GM23338 (cell line): ENCODE measurements around the gene SLC25A48. TPM values are rescaled to one million over a fixed set of nuclear protein-coding genes. Genes with fewer than 3 reads are reported as not detected.

Source experiments
- ATAC-seq: fragments of 200-7000 bp; cut with Tn5 transposase; 3 replicates; pipeline ENCODE4 v1.9.1; 2020
- DNase-seq: peaks from one replicate; pipeline ENCODE4 v3.0.0-alpha.2; 2015; ENCODE audit warnings: low spot score
- H2AFZ ChIP-seq: fragments of 200-600 bp; sonication (generic); 2 replicates; pipeline ENCODE4 v1.8.0; 2016; ENCODE audit warnings: antibody characterized with exemption, mild to moderate bottlenecking, moderate library complexity
- H3F3A ChIP-seq: fragments of 200-600 bp; sonication (generic); replicated peaks from 2 replicates; pipeline ENCODE4 v1.8.0; 2017; ENCODE audit warnings: antibody characterized with exemption, mixed run types, low read depth
- H3K27ac ChIP-seq: fragments of 200-600 bp; sonication (generic); 2 replicates; pipeline ENCODE4 v1.6.1; 2016; ENCODE audit warnings: low read depth
- H3K27me3 ChIP-seq: fragments of 200-600 bp; sonication (generic); 2 replicates; pipeline ENCODE4 v1.8.0; 2016; ENCODE audit warnings: mild to moderate bottlenecking, mixed run types, moderate library complexity; ENCODE audit not compliant: insufficient read depth
- H3K36me3 ChIP-seq: fragments of 200-600 bp; sonication (generic); 2 replicates; pipeline ENCODE4 v1.8.0; 2016; ENCODE audit warnings: mild to moderate bottlenecking; ENCODE audit not compliant: insufficient read depth
- H3K4me1 ChIP-seq: fragments of 200-600 bp; sonication (generic); 2 replicates; pipeline ENCODE4 v1.8.0; 2016; ENCODE audit warnings: mild to moderate bottlenecking, moderate library complexity; ENCODE audit not compliant: insufficient read depth
- H3K4me2 ChIP-seq: fragments of 200-600 bp; sonication (generic); 2 replicates; pipeline ENCODE4 v1.7.1; 2017; ENCODE audit warnings: mixed run types
- H3K4me3 ChIP-seq: fragments of 200-600 bp; sonication (generic); 2 replicates; pipeline ENCODE4 v1.6.1; 2016; ENCODE audit warnings: mixed run types
- H3K79me2 ChIP-seq: fragments of 200-600 bp; sonication (generic); replicated peaks from 2 replicates; pipeline ENCODE4 v1.8.0; 2017; ENCODE audit warnings: mild to moderate bottlenecking; ENCODE audit not compliant: insufficient read depth
- H3K9me2 ChIP-seq: fragments of 200-600 bp; sonication (generic); 2 replicates; pipeline ENCODE4 v1.8.0; 2017; ENCODE audit not compliant: insufficient read depth
- H4K20me1 ChIP-seq: fragments of 200-600 bp; sonication (generic); replicated peaks from 2 replicates; pipeline ENCODE4 v1.8.0; 2017; ENCODE audit warnings: mild to moderate bottlenecking; ENCODE audit not compliant: insufficient read depth
- H3K27ac Mint-ChIP-seq: 2 replicates; pipeline ENCODE4 v1.8.0; 2020; ENCODE audit warnings: inconsistent platforms, mild to moderate bottlenecking, moderate library complexity, mixed read lengths
- H3K27me3 Mint-ChIP-seq: 3 replicates; pipeline ENCODE4 v1.8.0; 2022; ENCODE audit warnings: low read depth, mild to moderate bottlenecking, moderate library complexity, mixed read lengths, inconsistent platforms; ENCODE audit not compliant: insufficient read depth, poor library complexity
- H3K36me3 Mint-ChIP-seq: 3 replicates; pipeline ENCODE4 v1.8.0; 2021; ENCODE audit warnings: low read depth, mild to moderate bottlenecking, inconsistent platforms, moderate library complexity, mixed read lengths
- H3K4me1 Mint-ChIP-seq: 3 replicates; pipeline ENCODE4 v1.8.0; 2020; ENCODE audit warnings: mild to moderate bottlenecking, inconsistent platforms, mixed read lengths
- H3K4me3 Mint-ChIP-seq: 3 replicates; pipeline ENCODE4 v1.8.0; 2021; ENCODE audit warnings: moderate library complexity, mild to moderate bottlenecking, inconsistent platforms, mixed read lengths
- H3K9me3 Mint-ChIP-seq: 3 replicates; pipeline ENCODE4 v1.8.0; 2020; ENCODE audit warnings: moderate library complexity, mild to moderate bottlenecking, inconsistent platforms, mixed read lengths
- EZH2 ChIP-seq: fragments of 200-600 bp; sonication (generic); IDR thresholded peaks from one replicate; pipeline ENCODE4 v1.8.0; 2017; ENCODE audit warnings: antibody characterized with exemption, mild to moderate bottlenecking, low read depth; ENCODE audit not compliant: unreplicated experiment
- EZH2phosphoT487 ChIP-seq: fragments of 200-600 bp; sonication (generic); IDR thresholded peaks from one replicate; pipeline ENCODE4 v1.8.1; 2018; ENCODE audit warnings: antibody characterized with exemption; ENCODE audit not compliant: unreplicated experiment
- JUNB ChIP-seq: IDR thresholded peaks from one replicate; pipeline ENCODE4 v1.6.1; 2016; ENCODE audit warnings: antibody characterized with exemption; ENCODE audit not compliant: unreplicated experiment
- NANOG ChIP-seq: IDR thresholded peaks from 2 replicates; pipeline ENCODE4 v1.6.1; 2016; ENCODE audit warnings: antibody characterized with exemption, borderline replicate concordance
- POLR2AphosphoS5 ChIP-seq: IDR thresholded peaks from 2 replicates; pipeline ENCODE4 v1.6.1; 2016; ENCODE audit warnings: antibody characterized with exemption, low read depth
- ZNF114 ChIP-seq: fragments of 250-450 bp; sonication (Bioruptor Pico); IDR thresholded peaks from 2 replicates; pipeline ENCODE4 v1.5.0; 2020; ENCODE audit warnings: mild to moderate bottlenecking, moderate library complexity
- ZNF331 ChIP-seq: fragments of 250-450 bp; sonication (Bioruptor Pico); IDR thresholded peaks from 2 replicates; pipeline ENCODE4 v1.5.0; 2020; ENCODE audit warnings: low read depth, mild to moderate bottlenecking, moderate library complexity
- ZNF462 ChIP-seq: fragments of 250-450 bp; sonication (Bioruptor Pico); IDR thresholded peaks from 2 replicates; pipeline ENCODE4 v1.5.0; 2020; ENCODE audit warnings: mild to moderate bottlenecking, moderate library complexity
- polyA plus RNA-seq: library from polyadenylated mRNA; unstranded; fragments of >200 nt; fragmentation: Nextera tagmentation; extraction: Ambion mirVana; gene quantifications from 2 replicates; pipeline ENCODE4 v1.2.1, GENCODE V29; 2016
- total RNA-seq: library from RNA; depleted of rRNA; stranded (reverse); fragments of >200 nt; shearing (Covaris generic); gene quantifications from 2 replicates; pipeline ENCODE4 v1.2.3, GENCODE V29; 2014
- TF ChIP-seq, protein P1 (sequence below): IDR thresholded peaks from 2 replicates; pipeline ENCODE4 v1.6.1; 2016; ENCODE audit warnings: antibody characterized with exemption
- TF ChIP-seq, protein P2 (sequence below), 2 experiments: fragments of 200-600 bp in 1 of 2; sonication (generic) in 1 of 2; conservative IDR thresholded peaks; 2 replicates each; pipeline versions ENCODE4 v1.5.1 to v1.6.1; 2016 to 2017; ENCODE audit warnings: antibody characterized with exemption in 2 of 2, low read depth in 2 of 2, mild to moderate bottlenecking in 2 of 2, moderate library complexity in 1 of 2
- TF ChIP-seq, protein P3 (sequence below): IDR thresholded peaks from one replicate; pipeline ENCODE4 v1.6.1; 2018; ENCODE audit warnings: antibody characterized with exemption; ENCODE audit not compliant: unreplicated experiment

Gene SLC25A48
- total and polyA plus RNA-seq, 2 experiments from 2014 or later = 1.1 to 1.5 TPM

GRCh38 chr5:135901633-135902032 lies 67.2 kb downstream of the SLC25A48 start (continued):
- TF ChIP-seq ZNF462 (CRISPR knock-in tag) (no peak), JUNB (no peak), ZNF114 (no peak), EZH2 (no peak), NANOG (no peak)
- TF ChIP-seq, protein P1, sequence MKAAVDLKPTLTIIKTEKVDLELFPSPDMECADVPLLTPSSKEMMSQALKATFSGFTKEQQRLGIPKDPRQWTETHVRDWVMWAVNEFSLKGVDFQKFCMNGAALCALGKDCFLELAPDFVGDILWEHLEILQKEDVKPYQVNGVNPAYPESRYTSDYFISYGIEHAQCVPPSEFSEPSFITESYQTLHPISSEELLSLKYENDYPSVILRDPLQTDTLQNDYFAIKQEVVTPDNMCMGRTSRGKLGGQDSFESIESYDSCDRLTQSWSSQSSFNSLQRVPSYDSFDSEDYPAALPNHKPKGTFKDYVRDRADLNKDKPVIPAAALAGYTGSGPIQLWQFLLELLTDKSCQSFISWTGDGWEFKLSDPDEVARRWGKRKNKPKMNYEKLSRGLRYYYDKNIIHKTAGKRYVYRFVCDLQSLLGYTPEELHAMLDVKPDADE = no peak
- TF ChIP-seq, protein P2, sequence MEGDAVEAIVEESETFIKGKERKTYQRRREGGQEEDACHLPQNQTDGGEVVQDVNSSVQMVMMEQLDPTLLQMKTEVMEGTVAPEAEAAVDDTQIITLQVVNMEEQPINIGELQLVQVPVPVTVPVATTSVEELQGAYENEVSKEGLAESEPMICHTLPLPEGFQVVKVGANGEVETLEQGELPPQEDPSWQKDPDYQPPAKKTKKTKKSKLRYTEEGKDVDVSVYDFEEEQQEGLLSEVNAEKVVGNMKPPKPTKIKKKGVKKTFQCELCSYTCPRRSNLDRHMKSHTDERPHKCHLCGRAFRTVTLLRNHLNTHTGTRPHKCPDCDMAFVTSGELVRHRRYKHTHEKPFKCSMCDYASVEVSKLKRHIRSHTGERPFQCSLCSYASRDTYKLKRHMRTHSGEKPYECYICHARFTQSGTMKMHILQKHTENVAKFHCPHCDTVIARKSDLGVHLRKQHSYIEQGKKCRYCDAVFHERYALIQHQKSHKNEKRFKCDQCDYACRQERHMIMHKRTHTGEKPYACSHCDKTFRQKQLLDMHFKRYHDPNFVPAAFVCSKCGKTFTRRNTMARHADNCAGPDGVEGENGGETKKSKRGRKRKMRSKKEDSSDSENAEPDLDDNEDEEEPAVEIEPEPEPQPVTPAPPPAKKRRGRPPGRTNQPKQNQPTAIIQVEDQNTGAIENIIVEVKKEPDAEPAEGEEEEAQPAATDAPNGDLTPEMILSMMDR (conservative IDR thresholded peaks at IDR 0.05; ENCODE audit: low read depth in 2 of 2) = no peak

GRCh38 chr5:135905144-135905543 lies 70.7 kb downstream of the SLC25A48 start:
- H3K27me3 ChIP-seq = no peaks in the 10 kb centered on the region
- TF ChIP-seq NANOG (no peak), ZNF114 (no peak), ZNF331 (no peak), JUNB (no peak), EZH2phosphoT487 (no peak), POLR2AphosphoS5 (no peak), EZH2 (no peak)
- TF ChIP-seq, protein P3, sequence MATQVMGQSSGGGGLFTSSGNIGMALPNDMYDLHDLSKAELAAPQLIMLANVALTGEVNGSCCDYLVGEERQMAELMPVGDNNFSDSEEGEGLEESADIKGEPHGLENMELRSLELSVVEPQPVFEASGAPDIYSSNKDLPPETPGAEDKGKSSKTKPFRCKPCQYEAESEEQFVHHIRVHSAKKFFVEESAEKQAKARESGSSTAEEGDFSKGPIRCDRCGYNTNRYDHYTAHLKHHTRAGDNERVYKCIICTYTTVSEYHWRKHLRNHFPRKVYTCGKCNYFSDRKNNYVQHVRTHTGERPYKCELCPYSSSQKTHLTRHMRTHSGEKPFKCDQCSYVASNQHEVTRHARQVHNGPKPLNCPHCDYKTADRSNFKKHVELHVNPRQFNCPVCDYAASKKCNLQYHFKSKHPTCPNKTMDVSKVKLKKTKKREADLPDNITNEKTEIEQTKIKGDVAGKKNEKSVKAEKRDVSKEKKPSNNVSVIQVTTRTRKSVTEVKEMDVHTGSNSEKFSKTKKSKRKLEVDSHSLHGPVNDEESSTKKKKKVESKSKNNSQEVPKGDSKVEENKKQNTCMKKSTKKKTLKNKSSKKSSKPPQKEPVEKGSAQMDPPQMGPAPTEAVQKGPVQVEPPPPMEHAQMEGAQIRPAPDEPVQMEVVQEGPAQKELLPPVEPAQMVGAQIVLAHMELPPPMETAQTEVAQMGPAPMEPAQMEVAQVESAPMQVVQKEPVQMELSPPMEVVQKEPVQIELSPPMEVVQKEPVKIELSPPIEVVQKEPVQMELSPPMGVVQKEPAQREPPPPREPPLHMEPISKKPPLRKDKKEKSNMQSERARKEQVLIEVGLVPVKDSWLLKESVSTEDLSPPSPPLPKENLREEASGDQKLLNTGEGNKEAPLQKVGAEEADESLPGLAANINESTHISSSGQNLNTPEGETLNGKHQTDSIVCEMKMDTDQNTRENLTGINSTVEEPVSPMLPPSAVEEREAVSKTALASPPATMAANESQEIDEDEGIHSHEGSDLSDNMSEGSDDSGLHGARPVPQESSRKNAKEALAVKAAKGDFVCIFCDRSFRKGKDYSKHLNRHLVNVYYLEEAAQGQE = no peak

More at GRCh38 chr5:135905144-135905543, 70.7 kb downstream of the SLC25A48 start:
- Histone ChIP-seq H3K79me2 (no peaks in the 10 kb centered on the region), H4K20me1 (0 out of 2 replicates have a peak, but pooled peaks cover 3% of the 10 kb centered on the region), H3K36me3 (no peaks in the 10 kb centered on the region), H3F3A (no peaks in the 10 kb centered on the region), H3K9me2 (no peaks in the 10 kb centered on the region), H3K4me1 (no peaks in the 10 kb centered on the region), H2AFZ (no peak overlapping the region), H3K4me2 (no peak overlapping the region), H3K27ac (no peak overlapping the region), H3K4me3 (no peak overlapping the region)
- no peak for ATAC-seq
- Mint-ChIP-seq H3K36me3 (no peaks in the 10 kb centered on the region), H3K27me3 (peaks cover 5% of the 10 kb centered on the region), H3K27ac (no peak overlapping the region), H3K9me3 (no peaks in the 10 kb centered on the region), H3K4me3 (no peak overlapping the region), H3K4me1 (no peaks in the 10 kb centered on the region)
- DNase-seq = no peak
